Mucosa of descending colon (tissue), 3 donors: ENCODE measurements around the gene TNNC1. TPM values are rescaled to one million over a fixed set of nuclear protein-coding genes. Genes with fewer than 3 reads are reported as not detected.

Experiments used
- ATAC-seq: fragments of 200-7000 bp; cut with Tn5 transposase; one replicate; pipeline ENCODE4 v1.9.1; 2020; ENCODE audit warnings: mild to moderate bottlenecking, moderate library complexity
- DNase-seq, 3 donors: peaks; one replicate each; pipeline ENCODE4 v3.0.0-alpha.2; 2020
- H3K36me3 ChIP-seq: fragments of 200-600 bp; one replicate; pipeline ENCODE4 v1.8.0; 2021; ENCODE audit warnings: low read depth, mild to moderate bottlenecking
- H3K4me1 ChIP-seq: fragments of 200-600 bp; one replicate; pipeline ENCODE4 v1.8.0; 2021; ENCODE audit warnings: low read depth, mild to moderate bottlenecking
- H3K4me3 ChIP-seq: fragments of 200-600 bp; one replicate; pipeline ENCODE4 v1.8.0; 2021; ENCODE audit warnings: mild to moderate bottlenecking
- H3K9me3 ChIP-seq: fragments of 200-600 bp; one replicate; pipeline ENCODE4 v1.8.0; 2021; ENCODE audit warnings: mild to moderate bottlenecking
- CTCF ChIP-seq: fragments of 200-600 bp; IDR thresholded peaks from one replicate; pipeline ENCODE4 v1.8.0; 2022; ENCODE audit warnings: antibody characterized with exemption, mild to moderate bottlenecking
- intact Hi-C, 2 donors: fragments of 100-400 bp; cut with DNase I in 1 of 2; cut with micrococcal nuclease in 1 of 2; formaldehyde crosslinking; loops; one replicate each; pipeline versions ENCODE4 v1.11.0 to v1.11.1; 2022; cut with DNase I, micrococcal nuclease
- total RNA-seq, 3 donors: library from RNA; stranded (reverse); fragmentation: NEBNext Ultra II Directional in 2 of 3; extraction: Animal tissue kit (Norgen Biotek cat#: 25700) in 2 of 3; gene quantifications; one replicate each; pipeline versions ENCODE4 v1.2.1 to v1.2.4, GENCODE V29; 2021 to 2023
- donor health status: DM: no; HTN: no; CAD: no; lungs with moderate emphysema.
- donor health status: DM: no; HTN: no; CAD: no.
- donor health status: DM: no; HTN: yes; CAD: no.

TNNC1 gene
- total RNA-seq, 3 donors from 2014 or later: 0.60 to 6.3 (median 2.5) TPM

- no peaks in the 10 kb centered on the region for H3K36me3 ChIP-seq
- DNase-seq (no peak), ATAC-seq (peak; percentile 31)
- intact Hi-C loops: no loop called here
- H3K4me1 ChIP-seq: no peaks in the 10 kb centered on the region
- TF ChIP-seq CTCF: no peak
- no peak overlapping the region for H3K4me3 ChIP-seq
- no peaks in the 10 kb centered on the region for H3K9me3 ChIP-seq
These were observed 42.1 kb upstream of the TNNC1 start for GRCh38 chr3:52495777-52496602.

GRCh38 chr3:52494886-52495495 lies 41.1 kb upstream of the TNNC1 start, which contains the start of gene STAB1:
Gene STAB1 (plus strand): TSS chr3:52495338. CDS start chr3:52495414, 76 bp downstream.
- no peaks in the 10 kb centered on the region for H3K9me3 ChIP-seq
- ATAC-seq: peak; percentile 18
- TF ChIP-seq CTCF: no peak
- peak; percentile 14 to 66 (median 40) for DNase-seq
- H3K4me3 ChIP-seq: no peak within 1 kb of the TSS
- no peaks in the 10 kb centered on the region for H3K4me1 ChIP-seq
- intact Hi-C loops: no loop called here
- H3K36me3 ChIP-seq: no peaks in the 10 kb centered on the region

- no peak for ATAC-seq
- H3K36me3 ChIP-seq: no peaks in the 10 kb centered on the region
These were observed 40.6 kb upstream of the TNNC1 start for GRCh38 chr3:52494445-52494844.

GRCh38 chr3:52493232-52494017 lies 39.6 kb upstream of the TNNC1 start:
- intact Hi-C loops: no loop called here
- no peak for DNase-seq
- H3K9me3 ChIP-seq: no peaks in the 10 kb centered on the region
- no peak overlapping the region for H3K4me3 ChIP-seq
- no peaks in the 10 kb centered on the region for H3K4me1 ChIP-seq
- no peak for TF ChIP-seq CTCF
- no peaks in the 10 kb centered on the region for H3K36me3 ChIP-seq
- ATAC-seq: no peak

More at GRCh38 chr3:52494445-52494844, 40.6 kb upstream of the TNNC1 start:
- DNase-seq: no peak
- intact Hi-C loops: no loop called here
- Histone ChIP-seq H3K4me1 (no peaks in the 10 kb centered on the region), H3K9me3 (no peaks in the 10 kb centered on the region), H3K4me3 (no peak overlapping the region)
- no peak for TF ChIP-seq CTCF

- no peak for TF ChIP-seq CTCF
- no peaks in the 10 kb centered on the region for H3K9me3 ChIP-seq
- no peak overlapping the region for H3K4me3 ChIP-seq
- ATAC-seq (no peak), DNase-seq (no peak)
- H3K4me1 ChIP-seq: no peaks in the 10 kb centered on the region
- H3K36me3 ChIP-seq: no peaks in the 10 kb centered on the region
- intact Hi-C loops: no loop called here
These were observed 38.2 kb upstream of the TNNC1 start for GRCh38 chr3:52492059-52492458.
